ENCODE data around the gene HCRT.
A peak's percentile ranks its signal among the peaks of the same experiment; 100 is the strongest.
"Not testable (repeated sequence)": the region's sequence is repeated elsewhere in the genome, so short reads cannot be mapped to it uniquely, and the experiment has no call there.

The HCRT gene, protein sequence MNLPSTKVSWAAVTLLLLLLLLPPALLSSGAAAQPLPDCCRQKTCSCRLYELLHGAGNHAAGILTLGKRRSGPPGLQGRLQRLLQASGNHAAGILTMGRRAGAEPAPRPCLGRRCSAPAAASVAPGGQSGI

GRCh38 chr17:42184713-42185620 is at the start of gene HCRT:
Gene HCRT, minus strand, starts transcription at chr17:42185452. Its CDS starts 87 bp downstream, at chr17:42185365.
- DNase-seq: no peak

DNA sequence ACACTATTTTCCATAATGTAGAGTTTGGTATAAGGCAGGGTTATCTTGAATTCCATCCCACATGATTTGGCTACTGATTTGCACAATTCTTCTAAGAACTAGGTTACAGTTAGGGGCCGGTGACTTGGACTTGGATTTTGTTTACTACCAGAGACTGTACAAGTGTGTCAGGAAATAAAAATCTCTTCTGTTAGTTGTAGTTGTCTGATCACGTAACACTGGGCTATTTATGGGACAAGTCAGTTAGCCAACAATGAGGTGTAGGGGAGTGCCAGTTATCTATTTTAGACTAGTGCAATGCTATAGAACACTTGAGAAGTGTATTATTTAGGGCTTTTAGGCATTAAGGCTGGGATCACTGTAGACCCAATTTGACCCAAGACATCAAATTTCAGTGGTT is 48.7 kb upstream of the HCRT start:
- DNase-seq: no peak

DNA sequence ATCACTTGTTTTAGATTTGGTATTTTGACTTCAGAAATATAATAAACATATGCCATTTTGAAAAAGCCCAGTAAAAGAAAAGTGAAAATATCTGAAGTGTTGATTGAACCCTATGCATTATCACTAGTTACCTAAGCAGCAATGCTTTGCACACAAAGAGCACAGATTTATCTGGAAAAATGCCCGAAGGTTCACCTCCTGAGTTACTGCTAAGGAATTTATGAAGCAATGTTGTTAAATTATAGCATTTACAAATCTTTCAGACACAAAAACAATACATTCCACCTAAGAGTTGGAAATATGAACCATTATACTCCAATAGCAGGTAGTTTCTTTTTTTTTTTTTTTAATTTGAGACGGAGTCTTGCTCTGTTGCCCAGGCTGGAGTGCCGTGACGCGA is 47.9 kb upstream of the HCRT start:
- DNase-seq: no peak

- DNase-seq: no peak
Observed at GRCh38 chr17:42230225-42230624, 45.0 kb upstream of the HCRT start.

DNA sequence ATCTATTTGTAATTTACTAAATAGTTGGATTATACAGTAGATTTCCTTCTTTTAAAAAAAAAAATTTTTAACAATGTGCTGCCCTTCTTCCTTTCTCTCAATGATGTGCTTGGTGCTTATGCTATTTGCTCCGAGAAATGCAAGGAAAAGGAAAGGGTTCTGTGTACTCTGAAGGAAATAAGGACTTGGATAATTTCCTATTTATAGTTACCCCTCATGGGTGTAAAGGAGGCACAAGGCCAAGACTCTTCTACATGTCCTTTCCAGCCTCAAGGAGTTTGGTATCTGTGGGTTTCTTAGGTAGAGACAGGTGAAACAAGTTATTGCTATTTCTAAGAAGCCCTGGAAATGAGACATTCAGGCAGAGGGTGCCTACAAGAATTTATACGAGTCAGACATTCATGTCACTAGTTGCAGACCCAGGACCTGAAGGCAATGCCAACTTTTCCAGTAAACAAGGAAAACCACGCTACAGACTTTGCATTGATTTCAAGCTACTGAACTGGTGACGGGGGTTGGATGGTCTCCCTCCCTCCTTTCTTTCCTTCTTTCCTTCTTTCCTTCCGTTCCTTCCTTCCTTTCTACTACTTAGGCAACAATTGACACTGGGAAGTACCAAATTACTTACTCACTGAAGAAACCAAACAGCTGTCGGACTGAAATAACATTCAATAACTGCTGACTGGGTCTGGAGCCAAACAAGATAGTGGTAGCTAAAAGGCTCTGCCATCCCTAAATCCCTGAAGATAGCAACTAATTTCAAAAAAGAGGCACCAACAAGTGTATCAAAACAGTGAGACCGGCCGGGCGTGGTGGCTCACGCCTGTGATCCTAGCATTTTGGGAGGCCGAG is 42.8 kb upstream of the HCRT start:
- no peak for DNase-seq

DNA sequence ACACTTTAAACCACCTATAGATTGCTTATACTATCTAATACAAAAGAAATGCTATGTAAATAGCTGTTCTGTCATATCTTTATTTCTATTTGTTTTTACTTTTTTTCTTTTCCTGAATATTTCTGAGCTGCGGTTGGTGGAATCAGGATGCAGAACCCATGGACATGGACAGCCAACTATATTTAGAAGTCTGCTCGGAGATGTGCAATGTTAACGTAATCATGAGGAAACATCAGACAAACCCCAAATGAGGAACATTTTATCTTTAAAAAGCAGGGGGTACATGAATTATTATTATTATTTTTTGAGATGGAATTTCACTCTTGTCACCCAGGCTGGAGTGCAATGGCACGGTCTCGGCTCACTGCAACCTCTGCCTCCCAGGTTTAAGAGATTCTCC is 40.4 kb upstream of the HCRT start:
- DNase-seq: no peak

DNA sequence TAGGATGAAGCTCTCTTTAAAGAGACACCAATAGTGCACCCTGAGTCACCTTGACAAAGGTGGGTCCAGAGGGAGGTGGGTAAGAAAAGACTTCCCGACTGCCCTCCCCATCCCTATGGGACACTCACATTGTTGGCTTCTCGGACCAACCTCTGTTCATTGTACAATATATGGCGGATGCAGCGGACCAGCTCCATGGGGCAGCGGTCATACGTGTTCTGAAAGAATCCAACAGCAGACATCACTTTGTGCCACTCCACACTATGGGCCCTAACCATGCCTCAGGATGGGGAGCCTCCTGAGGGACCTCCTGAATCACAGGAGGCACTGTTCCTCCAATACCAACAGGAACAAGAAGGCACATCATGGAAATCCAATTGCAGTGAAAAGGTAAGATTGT is 39.4 kb upstream of the HCRT start:
- no peak for DNase-seq

DNA sequence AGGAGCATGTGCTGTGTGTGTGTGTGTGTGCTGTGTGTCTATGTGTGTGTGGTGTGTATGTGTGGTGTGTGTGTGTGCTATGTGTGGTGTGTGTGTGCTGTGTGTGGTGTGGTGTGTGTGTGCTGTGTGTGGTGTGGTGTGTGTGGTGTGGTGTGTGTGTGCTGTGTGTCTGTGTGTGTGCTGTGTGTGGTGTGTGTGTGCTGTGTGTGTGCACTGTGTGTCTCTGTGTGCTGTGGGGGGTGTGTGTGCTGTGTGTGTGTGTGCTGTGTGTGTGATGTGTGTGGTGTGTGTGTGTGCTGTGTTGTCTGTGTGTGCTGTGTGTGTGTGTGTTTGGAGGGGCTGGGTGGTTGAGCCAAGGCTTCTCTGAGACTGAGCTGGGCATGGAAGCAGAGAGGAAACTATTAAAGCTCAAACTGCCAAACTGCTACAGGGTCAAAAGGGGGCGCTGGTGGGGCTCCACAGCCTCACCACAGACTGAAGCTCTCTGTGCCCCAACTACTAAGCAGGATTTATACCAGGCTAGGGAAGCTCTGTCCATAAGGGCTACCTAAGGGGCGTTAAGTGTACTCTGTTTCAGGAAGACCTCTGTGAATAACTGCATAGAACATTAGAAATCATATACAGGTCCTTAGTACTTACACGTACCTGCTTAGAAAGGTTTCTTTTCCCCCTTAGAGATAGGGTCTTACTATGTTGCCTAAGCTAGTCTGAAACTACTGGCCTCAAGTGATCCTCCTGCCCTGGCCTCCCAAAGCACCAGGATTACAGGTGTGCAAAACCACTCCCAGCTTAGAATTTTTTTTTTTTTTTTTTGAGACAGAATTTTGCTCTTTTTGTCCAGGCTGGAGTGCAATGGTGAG is 36.9 kb upstream of the HCRT start:
- peak; percentile 54 for DNase-seq

DNA sequence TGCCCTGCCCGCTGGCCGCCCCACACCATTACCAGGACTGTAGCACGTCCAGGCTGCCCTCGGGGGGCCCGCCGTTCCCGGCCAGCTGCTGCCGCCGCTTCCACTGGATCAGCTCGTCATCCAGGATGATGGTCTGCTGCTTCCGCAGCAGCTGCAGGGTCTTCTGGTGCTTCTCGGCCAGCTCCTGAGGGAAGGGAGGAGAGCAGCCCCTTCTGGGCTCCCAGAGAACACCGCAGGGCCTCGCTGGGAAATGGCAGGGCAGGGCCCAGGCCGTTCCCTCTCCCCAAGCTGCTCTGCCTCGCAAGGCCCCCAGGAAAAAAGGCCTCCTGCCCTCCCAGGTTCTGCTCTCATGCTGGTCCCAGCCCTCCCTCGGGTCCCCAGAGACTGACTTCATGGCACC is 34.0 kb upstream of the HCRT start:
- DNase-seq: not testable (repeated sequence)

DNA sequence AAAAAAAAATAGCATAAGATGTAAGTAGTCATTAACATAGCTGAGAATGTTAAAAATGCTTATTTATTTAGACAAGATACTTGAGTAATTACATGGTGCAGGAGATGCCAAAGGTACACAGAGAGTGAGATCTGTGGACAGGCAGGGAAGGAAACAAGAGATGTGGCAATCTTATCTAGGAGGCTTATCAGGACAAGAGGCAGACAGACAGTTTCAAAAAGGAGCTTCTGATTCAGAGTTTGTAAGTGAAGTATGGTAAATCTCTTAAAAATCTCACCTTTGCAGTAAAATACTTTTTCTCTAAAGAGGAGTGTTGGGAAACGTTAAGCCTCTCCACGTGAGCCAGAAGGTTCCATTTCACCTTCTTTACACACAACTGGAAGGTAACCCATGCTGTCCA is 28.9 kb upstream of the HCRT start:
- DNase-seq: no peak

DNA sequence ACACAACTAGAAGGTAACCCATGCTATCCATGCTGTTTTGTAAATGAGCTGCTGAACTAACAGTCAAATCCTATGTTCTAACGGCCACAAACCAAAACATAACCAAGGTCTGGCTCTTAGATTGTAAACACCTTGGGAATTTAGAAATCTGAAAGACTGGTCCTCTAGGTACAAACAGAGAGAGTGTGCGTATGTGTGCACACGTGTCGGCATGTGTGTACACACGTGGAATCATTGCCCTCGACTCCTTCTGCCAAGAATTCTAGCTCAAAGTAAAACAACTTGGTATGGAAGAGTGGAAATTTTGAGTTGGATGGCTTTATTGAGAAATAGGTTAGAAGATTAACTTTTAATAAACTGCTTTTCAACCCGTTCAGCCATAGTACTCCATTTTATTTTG is 27.1 kb upstream of the HCRT start:
- DNase-seq: no peak

GRCh38 chr17:42211921-42212341 is 26.7 kb upstream of the HCRT start:
- not testable (repeated sequence) for DNase-seq

DNA sequence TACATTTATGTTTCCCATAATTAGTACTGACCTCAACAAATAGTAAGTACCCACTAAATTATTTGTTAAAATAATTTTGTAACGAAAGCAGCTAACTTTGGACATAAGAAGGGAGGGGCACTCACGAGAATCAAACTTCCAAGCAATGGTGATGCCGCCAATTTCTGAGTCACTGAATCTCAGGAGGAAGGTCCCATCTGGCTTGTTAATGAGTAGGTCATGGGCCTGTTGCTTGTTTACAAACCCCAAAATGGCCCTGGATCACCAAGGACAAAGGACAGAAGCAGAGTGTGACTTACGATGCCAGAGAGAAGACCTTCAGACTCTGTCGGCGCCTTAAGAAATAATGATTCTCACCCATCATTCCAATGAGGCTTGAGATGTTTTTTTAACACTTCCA is 24.8 kb upstream of the HCRT start:
- DNase-seq: no peak

- not testable (repeated sequence) for DNase-seq
Observed at GRCh38 chr17:42206153-42206612, 20.9 kb upstream of the HCRT start.

DNA sequence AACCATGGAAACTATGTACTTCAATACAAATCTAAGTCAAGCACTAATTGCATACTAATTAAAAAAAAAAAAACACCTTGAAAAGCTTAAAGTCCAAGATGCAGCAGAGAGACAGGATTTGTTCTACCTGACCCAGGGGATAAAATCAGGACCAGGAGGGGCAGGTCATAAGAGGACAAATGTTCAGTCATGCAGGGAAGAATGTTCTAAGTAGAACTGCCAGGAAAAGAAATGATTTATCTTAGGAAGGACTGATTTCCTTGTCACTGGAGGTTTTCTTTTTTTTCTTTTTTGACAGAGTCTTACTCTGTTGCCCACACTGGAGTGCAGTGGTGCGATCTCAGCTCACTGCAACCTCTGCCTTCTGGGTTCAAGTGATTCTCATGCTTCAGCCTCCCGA is 18.1 kb upstream of the HCRT start:
- DNase-seq: no peak

GRCh38 chr17:42202696-42203095 is 17.4 kb upstream of the HCRT start:
- no peak for DNase-seq

DNA sequence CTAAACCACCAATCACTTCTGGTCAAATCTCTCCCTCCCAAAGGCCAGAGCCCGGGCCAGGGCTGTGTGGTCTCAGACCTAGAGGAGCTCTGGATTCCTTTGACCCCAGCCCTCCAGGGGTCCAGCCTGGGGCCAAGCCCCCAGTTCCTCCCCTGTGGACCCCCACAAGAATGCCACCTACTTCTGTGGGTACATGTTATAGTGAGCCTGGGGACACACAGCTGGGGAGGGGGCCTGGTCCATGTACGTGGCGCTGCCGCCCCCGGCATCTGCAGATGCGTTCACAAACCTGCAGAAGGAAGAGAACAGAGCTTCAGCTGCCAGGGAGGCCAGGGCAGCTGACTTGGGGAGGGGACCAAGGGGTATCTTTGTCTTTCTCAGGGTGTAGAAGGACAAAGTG is 16.9 kb upstream of the HCRT start:
- DNase-seq: no peak

GRCh38 chr17:42201458-42201772 is 16.2 kb upstream of the HCRT start:
- no peak for DNase-seq

DNA sequence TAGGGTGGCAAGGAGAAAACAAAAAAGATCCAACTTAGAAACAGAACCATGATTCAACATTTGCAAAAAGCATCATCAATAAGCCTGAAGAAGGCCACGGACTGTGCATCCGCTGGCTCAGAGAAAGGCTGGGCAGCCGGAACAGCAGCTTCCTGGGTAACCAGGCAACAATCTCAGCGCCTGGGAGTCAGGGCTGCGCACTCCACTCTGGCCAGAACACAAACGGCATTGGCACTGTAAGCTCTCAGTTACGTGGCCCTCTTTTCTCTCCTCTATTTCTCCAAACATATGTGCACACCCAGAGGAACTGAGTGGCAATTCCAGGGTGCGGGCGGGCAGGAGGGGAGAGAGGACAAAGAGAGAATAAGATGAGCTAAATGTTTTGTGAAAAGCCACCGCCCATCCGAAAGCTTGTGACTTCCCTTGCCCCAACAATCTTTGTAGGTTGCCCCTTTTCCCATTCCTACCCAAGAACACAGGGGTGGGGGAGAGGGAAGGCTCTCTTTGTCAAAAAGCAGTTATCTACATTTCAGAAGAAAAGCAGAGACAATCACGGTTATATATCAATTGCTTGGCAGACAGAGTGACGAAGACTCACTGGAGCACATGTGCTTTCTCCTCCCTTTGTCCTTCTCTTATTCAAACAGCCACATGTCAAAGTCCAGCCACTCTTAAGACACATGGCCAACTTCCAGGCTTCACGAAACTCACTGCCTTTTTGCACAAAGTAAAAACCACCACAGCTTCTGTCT is 15.6 kb upstream of the HCRT start:
- DNase-seq: no peak

GRCh38 chr17:42199416-42200011 is 14.3 kb upstream of the HCRT start:
- DNase-seq: no peak

GRCh38 chr17:42198897-42199296 is 13.6 kb upstream of the HCRT start:
- DNase-seq: peak; percentile 18
